ENCODE results near the gene RNF166.

The RNF166 gene

GRCh38 chr16:88739139-88739976, 33.1 kb upstream of the RNF166 start:
- no peak for DNase-seq (ENCODE audit: low read depth, low spot score)

- DNase-seq (ENCODE audit: low read depth, low spot score), result no peak
Measured at GRCh38 chr16:88738151-88739084, 32.2 kb upstream of the RNF166 start.

- DNase-seq (ENCODE audit: low read depth, low spot score), result peak; percentile 84
Measured at GRCh38 chr16:88737298-88738150, 31.3 kb upstream of the RNF166 start.

- DNase-seq (ENCODE audit: low read depth, low spot score), result no peak
Measured at GRCh38 chr16:88736496-88736895, 30.3 kb upstream of the RNF166 start.

- no peak for DNase-seq (ENCODE audit: low read depth, low spot score)
Measured at GRCh38 chr16:88736088-88736487, 29.9 kb upstream of the RNF166 start.

GRCh38 chr16:88735616-88736015, 29.4 kb upstream of the RNF166 start:
- no peak for DNase-seq (ENCODE audit: low read depth, low spot score)

- DNase-seq (ENCODE audit: low read depth, low spot score), result no peak
Measured at GRCh38 chr16:88735121-88735520, 28.9 kb upstream of the RNF166 start.

GRCh38 chr16:88734361-88734728, 28.1 kb upstream of the RNF166 start:
- no peak for DNase-seq (ENCODE audit: low read depth, low spot score)

- no peak for DNase-seq (ENCODE audit: low read depth, low spot score)
Measured at GRCh38 chr16:88733630-88734360, 27.6 kb upstream of the RNF166 start.

- no peak for DNase-seq (ENCODE audit: low read depth, low spot score)
Measured at GRCh38 chr16:88732961-88733294, 26.7 kb upstream of the RNF166 start.

GRCh38 chr16:88732172-88732960, 26.2 kb upstream of the RNF166 start:
- no peak for DNase-seq (ENCODE audit: low read depth, low spot score)

- peak; percentile 39 for DNase-seq (ENCODE audit: low read depth, low spot score)
Measured at GRCh38 chr16:88731699-88732098, 25.5 kb upstream of the RNF166 start.

- peak; percentile 69 for DNase-seq (ENCODE audit: low read depth, low spot score)
Measured at GRCh38 chr16:88730632-88731607, 24.7 kb upstream of the RNF166 start.

- DNase-seq (ENCODE audit: low read depth, low spot score), result peak; percentile 51
Measured at GRCh38 chr16:88727871-88728270, 21.7 kb upstream of the RNF166 start.

GRCh38 chr16:88726981-88727380, 20.8 kb upstream of the RNF166 start:
- no peak for DNase-seq (ENCODE audit: low read depth, low spot score)

- no peak for DNase-seq (ENCODE audit: low read depth, low spot score)
Measured at GRCh38 chr16:88726408-88726749, 20.2 kb upstream of the RNF166 start.

GRCh38 chr16:88725609-88726407, 19.6 kb upstream of the RNF166 start:
- DNase-seq (ENCODE audit: low read depth, low spot score), result no peak

GRCh38 chr16:88724855-88725555, 18.8 kb upstream of the RNF166 start:
- no peak for DNase-seq (ENCODE audit: low read depth, low spot score)

Data from astrocyte of the hippocampus (primary cell).